Vagina (tissue), 2 donors: ENCODE measurements around the gene OBSL1.

ENCODE experiments used
- CTCF ChIP-seq, 3 experiments: fragments of 450-650 bp in 2 of 3; fragments of 200-600 bp in 1 of 3; sonication (generic) in 1 of 3; IDR thresholded peaks; one replicate each; pipeline ENCODE4 v1.5.1; 2017 to 2019; ENCODE audit warnings: antibody characterized with exemption in 3 of 3, mild to moderate bottlenecking in 2 of 3, moderate library complexity in 2 of 3
- POLR2A ChIP-seq, 2 donors: fragments of 450-650 bp; IDR thresholded peaks; one replicate each; pipeline ENCODE4 v1.6.1; 2017; ENCODE audit warnings: antibody characterized with exemption in 2 of 2, mild to moderate bottlenecking in 2 of 2, moderate library complexity in 2 of 2
- POLR2AphosphoS5 ChIP-seq, 2 donors: sonication (generic); formaldehyde crosslinking; IDR thresholded peaks; one replicate each; pipeline ENCODE4 v1.9.0; 2017; ENCODE audit warnings: antibody characterized with exemption in 2 of 2, mild to moderate bottlenecking in 2 of 2, low read depth in 1 of 2; ENCODE audit not compliant: insufficient read depth in 1 of 2

GRCh38 chr2:219516888-219517287, 54.5 kb downstream of the OBSL1 start:
- TF ChIP-seq CTCF (IDR thresholded peaks at IDR 0.05) (no peak), POLR2A (IDR thresholded peaks at IDR 0.05) (no peak), POLR2AphosphoS5 (IDR thresholded peaks at IDR 0.05; ENCODE audit: insufficient read depth in 1 of 2, low read depth in 1 of 2) (no peak)
